Thyroid gland (tissue), 4 donors: ENCODE data around the gene CCDC50. TPM values are rescaled to one million over a fixed set of nuclear protein-coding genes. Genes with fewer than 3 reads are reported as not detected.

ENCODE experiments used
- DNase-seq, 2 donors: peaks; one replicate each; pipeline ENCODE4 v3.0.0-alpha.2; 2019
- H3K27ac ChIP-seq, 3 donors: fragments of 200-600 bp; sonication (generic); 1 replicate in 2 of 3; 2 replicates in 1 of 3; pipeline ENCODE4 v1.5.1; 2016 to 2019; ENCODE audit warnings: mild to moderate bottlenecking in 1 of 3, moderate library complexity in 1 of 3
- H3K27me3 ChIP-seq: fragments of 200-600 bp; sonication (generic); one replicate; pipeline ENCODE4 v1.5.1; 2019
- H3K36me3 ChIP-seq, 2 donors: fragments of 200-600 bp; sonication (generic); one replicate each; pipeline ENCODE4 v1.5.1; 2016 to 2019
- H3K4me1 ChIP-seq, 2 donors: fragments of 200-600 bp; sonication (generic); one replicate each; pipeline ENCODE4 v1.5.1; 2017 to 2019
- H3K4me3 ChIP-seq, 3 donors: fragments of 200-600 bp; sonication (generic); replicated peaks in 1 of 3; 1 replicate in 2 of 3; 2 replicates in 1 of 3; pipeline ENCODE4 v1.5.1; 2016; ENCODE audit warnings: mild to moderate bottlenecking in 1 of 3
- H3K9me3 ChIP-seq: fragments of 200-600 bp; sonication (generic); one replicate; pipeline ENCODE4 v1.5.1; 2017
- CTCF ChIP-seq, 6 experiments: fragments of 200-600 bp in 3 of 6; fragments of 450-650 bp in 3 of 6; sonication (generic) in 3 of 6; IDR thresholded peaks; one replicate each; pipeline ENCODE4 v1.5.1; 2016 to 2019; ENCODE audit warnings: antibody characterized with exemption in 6 of 6, mild to moderate bottlenecking in 2 of 6, inconsistent platforms in 1 of 6, moderate library complexity in 1 of 6
- POLR2A ChIP-seq, 2 donors: fragments of 450-650 bp; IDR thresholded peaks; one replicate each; pipeline ENCODE4 v1.6.1; 2017; ENCODE audit warnings: antibody characterized with exemption in 2 of 2, mild to moderate bottlenecking in 2 of 2, moderate library complexity in 1 of 2
- WGBS, 2 donors: methylation state at CpG; one replicate each; pipeline ENCODE4 v1.1.5; 2017; 5-methylcytosine and 5-hydroxymethylcytosine counted together
- intact Hi-C: fragments of 100-400 bp; cut with DNase I; formaldehyde crosslinking; loops from one replicate; pipeline ENCODE4 v1.15.1; 2023
- total RNA-seq, 4 donors: library from RNA; depleted of rRNA; stranded (reverse); fragments of >200 nt; gene quantifications; one replicate each; pipeline ENCODE4 v1.2.3, GENCODE V29; 2016

CCDC50 gene
- total RNA-seq, 4 donors from 2014 or later, result 63.3 to 104 (median 91.1) TPM

GRCh38 chr3:191373327-191373726 is 44.1 kb downstream of the CCDC50 start:
- H3K4me1 ChIP-seq, result peaks cover 15 to 19% of the 10 kb centered on the region in 2 donors
- H3K27me3 ChIP-seq, result no peaks in the 10 kb centered on the region
- intact Hi-C loops, result no loop called here

GRCh38 chr3:191376516-191377141 is 47.4 kb downstream of the CCDC50 start:
- no peak for DNase-seq
- 67 to 70% methylated on average over 7 of the region's 7 CpGs for WGBS, 2 donors
- Histone ChIP-seq H3K27ac (no peak overlapping the region), H3K27me3 (no peaks in the 10 kb centered on the region), H3K36me3 (peaks cover 11 to 19% of the 10 kb centered on the region in 2 donors), H3K4me1 (peaks cover 19 to 25% of the 10 kb centered on the region in 2 donors), H3K4me3 (no peak overlapping the region), H3K9me3 (no peaks in the 10 kb centered on the region)
- TF ChIP-seq POLR2A (IDR thresholded peaks at IDR 0.05) (no peak), CTCF (IDR thresholded peaks at IDR 0.05) (no peak)
- intact Hi-C loops, result no loop called here

More at GRCh38 chr3:191373327-191373726, 44.1 kb downstream of the CCDC50 start:
- peaks cover 0 to 10% of the 10 kb centered on the region in 2 donors for H3K36me3 ChIP-seq
- H3K27ac ChIP-seq, result no peak overlapping the region
- no peak for DNase-seq
- WGBS, 2 donors, result 83 to 92% methylated on average over 4 of the region's 4 CpGs
- no peaks in the 10 kb centered on the region for H3K9me3 ChIP-seq
- no peak for TF ChIP-seq CTCF (IDR thresholded peaks at IDR 0.05)
- no peak for TF ChIP-seq POLR2A (IDR thresholded peaks at IDR 0.05)
- H3K4me3 ChIP-seq, result no peak overlapping the region

GRCh38 chr3:191378142-191378812 is 49.1 kb downstream of the CCDC50 start:
- intact Hi-C loops, result no loop called here
- H3K27me3 ChIP-seq, result no peaks in the 10 kb centered on the region
- H3K36me3 ChIP-seq, result peaks cover 15 to 29% of the 10 kb centered on the region in 2 donors
- TF ChIP-seq POLR2A (IDR thresholded peaks at IDR 0.05) (no peak), CTCF (IDR thresholded peaks at IDR 0.05) (no peak)
- no peak overlapping the region for H3K27ac ChIP-seq
- no peak for DNase-seq
- peaks cover 15 to 25% of the 10 kb centered on the region in 2 donors for H3K4me1 ChIP-seq
- H3K9me3 ChIP-seq, result no peaks in the 10 kb centered on the region
- no peak overlapping the region for H3K4me3 ChIP-seq

GRCh38 chr3:191379446-191379845 is 50.3 kb downstream of the CCDC50 start:
- intact Hi-C loops, result no loop called here
- Histone ChIP-seq H3K4me3 (no peak overlapping the region), H3K27ac (no peak overlapping the region), H3K36me3 (peaks cover 15 to 29% of the 10 kb centered on the region in 2 donors), H3K27me3 (no peaks in the 10 kb centered on the region), H3K9me3 (no peaks in the 10 kb centered on the region), H3K4me1 (peaks cover 12 to 25% of the 10 kb centered on the region in 2 donors)
- DNase-seq, result no peak
- 71 to 95% methylated on average over 2 of the region's 2 CpGs for WGBS, 2 donors
- TF ChIP-seq CTCF (IDR thresholded peaks at IDR 0.05) (no peak), POLR2A (IDR thresholded peaks at IDR 0.05) (no peak)

GRCh38 chr3:191380001-191380400 is 50.8 kb downstream of the CCDC50 start:
- Histone ChIP-seq H3K27me3 (no peaks in the 10 kb centered on the region), H3K9me3 (no peaks in the 10 kb centered on the region), H3K4me3 (no peak overlapping the region), H3K36me3 (peaks cover 15 to 29% of the 10 kb centered on the region in 2 donors), H3K27ac (no peak overlapping the region), H3K4me1 (peaks cover 11 to 25% of the 10 kb centered on the region in 2 donors)
- TF ChIP-seq POLR2A (IDR thresholded peaks at IDR 0.05) (no peak), CTCF (IDR thresholded peaks at IDR 0.05) (no peak)
- no peak for DNase-seq
- 62 to 73% methylated on average over 2 of the region's 2 CpGs for WGBS, 2 donors
- intact Hi-C loops, result loop anchor here (10.0 kb wide), 1 partner anchor 45 kb away; the partner anchor contains the start of gene UTS2B
